Measurements from ENCODE around the gene SH3YL1.
A peak's percentile ranks its signal among the peaks of the same experiment; 100 is the strongest.

The SH3YL1 gene

DNA sequence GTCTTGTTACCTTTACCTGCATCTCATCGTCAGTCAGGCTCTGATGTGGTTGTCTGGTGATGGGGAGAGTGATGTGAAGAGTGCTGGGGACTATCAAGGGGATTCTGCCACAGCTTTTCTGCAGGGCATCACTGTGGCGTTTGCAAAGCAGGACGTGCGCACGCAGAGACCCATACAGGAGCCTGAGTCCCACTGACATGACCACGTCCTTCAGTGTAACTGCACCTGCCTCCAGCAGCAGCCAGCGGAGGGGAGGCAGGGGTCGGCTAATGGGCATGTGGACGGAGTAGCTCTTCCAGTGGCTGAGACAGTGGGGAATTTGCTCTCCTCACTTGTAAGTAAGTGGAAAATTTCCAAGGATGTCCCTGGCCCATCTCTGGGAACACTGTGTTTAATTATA lies 17.5 kb upstream of the SH3YL1 start:
- no peak for DNase-seq

DNA sequence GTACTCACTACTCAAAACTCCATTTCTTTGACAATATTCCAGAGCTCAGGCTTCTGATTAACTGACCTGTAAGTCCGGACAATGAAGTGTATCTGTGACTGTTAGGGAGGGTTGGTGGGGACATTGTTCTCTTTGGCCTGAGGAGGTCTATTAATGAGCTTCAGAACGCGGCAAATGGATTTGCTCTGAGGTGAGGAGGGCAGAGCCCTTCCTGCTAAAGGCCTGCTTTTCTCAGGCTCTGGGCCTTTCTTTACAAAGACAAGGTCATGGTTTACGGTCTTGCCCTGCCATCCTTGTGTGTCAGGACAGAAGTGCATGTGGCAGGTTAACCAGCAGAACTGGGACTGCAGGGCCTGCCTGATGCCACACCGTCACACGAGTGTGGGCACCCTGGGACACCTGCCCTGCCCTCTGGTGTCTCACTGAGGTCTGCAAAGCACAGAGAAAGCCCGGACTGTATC lies 16.8 kb upstream of the SH3YL1 start:
- DNase-seq: no peak

DNA sequence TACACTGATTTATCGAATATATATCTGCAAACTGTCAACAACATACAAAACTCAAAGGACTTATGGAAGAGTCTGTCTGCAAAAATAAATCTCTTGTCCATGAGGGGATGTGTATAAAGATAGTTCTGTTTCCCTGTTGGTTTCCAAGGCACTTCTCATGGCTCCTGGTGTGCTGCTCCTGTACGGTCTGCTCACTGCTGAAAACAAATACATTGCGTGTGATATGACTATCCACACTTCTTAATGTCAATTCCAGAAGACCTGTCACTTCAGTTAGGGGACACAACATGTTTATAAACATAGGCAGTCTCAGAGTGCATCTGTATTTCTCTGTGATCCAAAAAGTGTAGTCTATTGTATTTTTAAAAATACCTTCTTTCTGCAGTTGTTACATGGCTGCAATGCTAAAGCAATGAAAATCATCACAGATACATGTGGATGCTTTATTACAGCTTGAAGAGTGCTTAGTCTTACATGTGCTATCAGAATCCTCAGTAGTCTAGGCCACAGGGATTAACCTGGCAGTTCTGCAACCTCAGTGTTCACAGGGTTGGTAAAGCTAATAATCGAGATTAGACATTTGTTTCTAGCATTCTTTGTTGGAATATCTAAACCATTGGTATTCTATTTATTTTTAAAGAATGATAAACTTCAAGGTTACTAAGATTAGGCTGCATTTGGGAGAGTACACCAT lies 16.3 kb upstream of the SH3YL1 start:
- DNase-seq: no peak

DNA sequence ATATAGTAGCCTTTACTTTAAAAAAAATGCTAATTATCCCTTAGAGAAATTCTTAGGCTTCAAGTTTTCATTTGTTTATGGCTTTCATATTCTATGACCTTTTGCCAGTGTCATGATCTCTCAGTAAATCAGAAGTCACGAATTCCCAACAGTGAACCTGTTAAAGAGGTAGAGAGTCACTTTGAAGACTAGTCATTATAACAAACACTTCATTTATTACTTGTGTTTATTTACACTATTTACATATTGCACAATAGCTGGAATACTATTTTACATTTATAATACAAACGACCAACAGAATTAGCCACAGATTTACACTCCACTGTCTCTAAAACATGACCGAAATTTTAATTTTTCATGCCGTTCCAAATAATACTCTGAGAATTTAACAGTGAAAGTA lies 15.5 kb upstream of the SH3YL1 start:
- no peak for DNase-seq

DNA sequence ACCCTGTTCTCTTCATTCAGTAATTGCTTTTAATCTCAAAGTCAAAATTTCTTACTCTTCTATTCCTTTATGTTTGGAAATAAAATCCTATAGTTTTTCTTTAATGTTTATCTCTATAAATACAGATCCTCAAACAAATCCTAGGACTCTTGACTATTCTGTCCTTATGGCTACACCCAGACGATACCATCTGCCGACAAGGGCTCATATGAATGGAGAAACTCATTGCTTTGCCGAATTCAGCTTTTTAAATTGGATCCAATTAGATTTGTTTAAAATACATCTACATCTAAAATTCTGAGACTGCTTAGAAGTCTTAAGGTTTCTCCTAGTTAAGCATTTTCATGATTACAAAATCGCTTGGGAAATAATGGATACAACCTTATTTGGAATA lies 15.1 kb upstream of the SH3YL1 start:
- DNase-seq: no peak

DNA sequence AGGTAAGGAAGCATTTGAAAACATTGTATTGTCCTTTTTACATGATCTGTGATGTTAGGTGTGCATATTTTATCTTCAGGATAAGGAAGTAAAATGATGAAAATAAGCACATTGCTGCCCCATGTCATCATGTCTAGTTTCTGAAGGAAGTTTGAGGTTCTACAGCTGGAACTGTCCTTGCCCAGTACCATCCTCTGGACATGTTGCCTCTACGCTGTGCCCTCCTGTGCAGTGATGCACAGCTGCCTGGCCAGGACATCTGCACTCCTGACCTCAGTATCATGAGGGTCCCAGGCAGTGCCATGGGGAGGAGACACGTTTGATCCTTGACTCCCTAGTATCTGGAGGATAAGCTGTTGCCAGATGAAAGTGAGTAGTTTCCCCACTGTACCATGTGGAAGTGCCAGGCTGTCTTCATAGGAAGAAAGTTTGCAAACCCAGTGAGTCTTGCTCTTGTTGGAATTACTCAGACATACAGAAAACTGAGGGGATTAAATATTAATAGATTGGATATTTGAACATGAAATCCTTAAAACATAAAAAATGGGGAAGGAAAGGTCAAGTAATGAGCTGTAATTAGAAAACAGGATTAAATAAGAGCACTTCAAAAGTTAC lies 14.6 kb upstream of the SH3YL1 start:
- no peak for DNase-seq

DNA sequence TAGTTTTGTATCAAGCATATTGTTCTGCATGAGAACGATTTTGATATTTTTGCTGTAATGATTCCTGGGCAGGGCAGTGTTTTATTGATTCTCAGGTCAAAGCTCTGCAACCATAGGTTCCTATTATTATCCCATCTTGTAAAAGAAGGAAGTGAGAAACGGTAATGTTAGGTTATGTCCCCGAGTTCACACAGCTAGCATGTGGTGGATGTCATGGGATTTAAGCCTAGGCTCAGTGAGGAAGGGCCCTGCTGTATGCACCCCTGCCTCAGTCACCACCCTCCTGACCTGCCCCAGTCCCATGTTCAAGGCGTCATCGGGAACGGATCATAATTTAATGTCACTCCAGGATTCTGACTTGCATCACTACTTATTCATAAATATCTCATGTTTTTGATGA lies 11.6 kb upstream of the SH3YL1 start:
- DNase-seq: no peak

DNA sequence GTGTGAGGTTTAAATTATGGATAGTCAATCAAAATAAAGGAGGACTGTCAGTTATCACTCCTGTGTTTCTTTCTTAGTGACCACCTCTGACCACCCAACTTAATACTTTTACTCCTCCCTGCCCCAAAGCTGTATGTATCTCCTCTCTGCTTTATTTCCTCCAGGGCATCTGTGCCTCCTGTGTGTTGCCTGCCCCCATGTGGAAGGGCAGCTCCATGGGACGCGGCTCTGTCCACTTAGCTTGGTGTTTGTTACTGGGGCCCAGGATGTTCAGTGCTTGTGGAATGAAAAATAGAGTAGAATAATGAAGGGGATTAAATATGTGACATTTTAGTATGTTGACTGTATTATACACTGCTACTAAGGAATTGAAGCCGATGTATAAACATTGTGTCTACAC lies 10.7 kb upstream of the SH3YL1 start:
- no peak for DNase-seq

DNA sequence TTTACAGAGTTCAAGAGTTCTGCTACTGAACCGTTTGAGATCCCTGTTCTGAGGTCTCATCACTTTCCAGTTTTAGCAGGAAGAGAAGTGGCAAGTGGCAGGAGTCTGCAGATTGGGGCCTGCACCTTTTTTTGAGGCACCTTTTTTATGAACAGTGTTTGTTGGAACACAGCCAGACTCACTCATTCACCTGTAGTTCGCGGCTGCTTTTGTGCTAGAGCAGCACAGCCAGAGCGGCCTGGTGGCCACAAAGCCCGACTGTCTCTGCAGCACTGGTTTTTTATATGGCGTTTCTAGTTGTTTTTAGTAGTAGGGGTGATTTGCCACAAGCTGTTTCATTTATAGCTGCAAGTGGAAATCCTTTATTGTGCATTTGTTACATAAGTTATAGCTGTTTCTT lies 9.5 kb upstream of the SH3YL1 start:
- no peak for DNase-seq

DNA sequence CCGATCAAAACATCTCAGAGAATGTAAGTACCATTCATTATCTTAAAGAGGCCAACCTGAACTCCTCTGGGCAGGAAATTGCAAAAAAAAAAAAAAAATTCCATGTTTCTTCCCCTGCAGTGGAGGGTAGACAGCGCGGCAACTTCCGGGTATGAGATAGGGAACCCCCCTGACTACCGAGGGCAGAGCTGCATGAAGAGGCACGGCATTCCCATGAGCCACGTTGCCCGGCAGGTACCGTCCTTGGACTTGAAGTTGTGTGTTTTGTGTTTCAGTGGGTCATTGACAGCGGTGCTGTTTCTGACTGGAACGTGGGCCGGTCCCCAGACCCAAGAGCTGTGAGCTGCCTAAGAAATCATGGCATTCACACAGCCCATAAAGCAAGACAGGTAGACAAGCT lies 8.1 kb upstream of the SH3YL1 start:
- no peak for DNase-seq

DNA sequence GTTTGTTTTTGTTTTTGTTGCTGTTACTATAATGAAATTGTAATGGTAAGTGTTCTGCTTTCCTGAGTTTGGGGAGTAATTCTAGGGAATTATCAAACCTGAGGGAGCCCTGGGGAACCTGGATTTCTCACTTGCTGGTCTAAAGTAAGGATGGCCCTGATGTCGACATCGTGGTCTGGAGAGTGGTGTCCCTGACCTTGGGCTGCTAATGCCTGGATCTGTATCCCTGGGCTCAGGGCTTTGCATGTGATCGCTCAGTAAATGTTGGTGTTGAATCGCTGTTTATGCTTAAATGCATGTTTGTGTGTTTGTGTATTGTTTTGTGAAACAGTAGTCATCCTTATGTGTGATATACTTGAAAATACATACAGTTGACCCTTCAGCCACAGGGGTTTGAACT lies 7.0 kb upstream of the SH3YL1 start:
- DNase-seq: no peak

DNA sequence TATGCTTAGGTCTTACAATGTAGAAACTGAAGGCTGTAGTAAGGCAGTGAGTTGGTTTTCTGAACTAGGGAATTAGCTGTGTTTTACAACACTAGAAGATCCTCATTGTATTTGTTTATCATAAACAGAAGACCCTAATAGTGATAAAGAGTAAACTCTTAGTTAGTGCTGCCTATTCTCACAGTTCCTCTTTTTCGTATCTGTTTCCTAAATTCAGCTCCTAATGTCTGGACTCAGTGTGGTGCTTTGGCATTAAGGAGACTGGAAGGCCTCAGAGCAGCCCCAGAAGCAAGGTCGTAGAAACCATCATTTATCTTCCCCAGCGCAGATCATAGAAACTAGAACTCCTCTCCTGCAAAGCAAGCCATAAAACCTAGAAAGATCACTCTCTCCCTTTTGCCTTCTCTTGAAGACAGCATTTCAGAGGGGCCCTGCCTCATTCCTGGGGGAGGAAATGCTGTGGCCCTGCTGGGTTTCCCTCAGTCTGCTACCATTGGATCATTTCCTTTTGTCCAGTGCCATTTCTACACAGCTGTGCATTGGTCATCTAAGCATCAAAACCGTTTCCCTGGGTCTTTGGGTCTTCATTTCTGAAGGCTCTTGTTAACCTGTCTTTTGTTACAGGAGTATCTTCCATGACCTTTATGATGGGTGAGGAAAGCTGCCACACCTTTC lies 5.7 kb upstream of the SH3YL1 start:
- DNase-seq: no peak

DNA sequence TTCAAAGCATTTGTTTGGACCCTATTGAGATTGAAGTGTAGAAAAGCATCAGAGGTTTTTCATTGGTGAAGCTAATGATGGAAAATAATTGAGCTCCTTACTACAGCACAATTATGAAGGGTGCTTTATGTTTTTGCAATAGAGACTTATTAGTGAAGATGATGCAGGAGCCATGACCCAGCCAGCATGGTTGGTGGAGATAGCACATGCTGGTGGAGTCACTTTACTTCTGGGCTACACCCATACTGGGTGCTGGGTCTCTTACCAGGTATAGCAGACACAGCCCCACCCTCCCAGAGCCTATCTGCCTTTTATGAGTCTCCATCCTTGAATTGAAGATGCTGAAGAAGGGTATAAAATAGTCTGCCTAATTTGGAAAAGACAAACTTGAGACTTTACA lies 4.5 kb upstream of the SH3YL1 start:
- DNase-seq: no peak

DNA sequence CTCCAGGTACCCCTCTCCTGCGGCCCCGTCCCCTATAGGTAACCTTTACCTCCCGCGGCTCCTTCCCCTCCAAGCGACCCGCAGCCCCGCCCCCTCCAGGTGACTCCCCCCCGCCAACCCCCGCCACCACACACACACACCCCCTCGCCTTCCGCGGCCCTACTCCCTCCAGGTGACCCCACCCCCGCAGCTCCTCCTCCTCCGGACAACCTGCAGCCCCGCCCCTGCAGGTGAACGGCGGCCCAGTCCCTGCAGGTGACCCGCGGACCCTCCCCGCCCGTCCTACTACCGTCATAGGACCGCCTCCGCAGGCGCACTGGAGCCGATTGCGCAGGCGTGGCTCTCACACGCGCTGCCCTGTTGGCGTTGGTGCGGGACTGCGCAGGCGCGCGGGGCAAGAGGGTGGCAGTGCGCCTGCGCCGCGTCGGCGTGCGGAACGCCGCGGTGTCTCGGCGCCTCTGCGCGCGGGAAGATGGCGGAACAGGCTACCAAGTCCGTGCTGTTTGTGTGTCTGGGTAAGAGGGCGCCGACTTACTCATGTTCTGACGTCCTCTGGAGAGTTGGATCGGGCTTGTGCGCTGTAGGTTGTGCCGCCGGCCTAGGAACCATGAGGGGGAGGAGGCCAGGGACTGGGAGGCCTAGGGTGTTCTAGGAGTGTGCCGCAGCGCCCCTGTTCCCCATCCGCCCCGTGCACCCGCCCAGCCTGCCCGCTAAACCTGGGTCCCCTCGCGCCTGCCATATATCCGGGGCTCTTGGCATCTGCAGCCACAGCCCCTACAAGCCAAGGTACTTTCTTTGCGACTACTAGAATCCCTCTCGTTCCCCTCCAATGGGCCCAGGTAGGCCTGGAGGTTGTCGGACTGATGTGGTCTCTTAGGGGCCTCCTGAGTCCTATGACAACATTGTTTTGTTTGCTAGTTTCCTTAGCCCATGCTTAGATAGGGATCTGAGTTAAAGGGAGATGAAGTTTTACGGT lies 949 bp upstream of the SH3YL1 start, which contains the start of gene ACP1:
TSS of gene ACP1 (plus strand) at position 455 of the 976 bp plus-strand sequence. CDS start at position 473, 18 bp downstream.
- DNase-seq: peak; percentile 95

DNA sequence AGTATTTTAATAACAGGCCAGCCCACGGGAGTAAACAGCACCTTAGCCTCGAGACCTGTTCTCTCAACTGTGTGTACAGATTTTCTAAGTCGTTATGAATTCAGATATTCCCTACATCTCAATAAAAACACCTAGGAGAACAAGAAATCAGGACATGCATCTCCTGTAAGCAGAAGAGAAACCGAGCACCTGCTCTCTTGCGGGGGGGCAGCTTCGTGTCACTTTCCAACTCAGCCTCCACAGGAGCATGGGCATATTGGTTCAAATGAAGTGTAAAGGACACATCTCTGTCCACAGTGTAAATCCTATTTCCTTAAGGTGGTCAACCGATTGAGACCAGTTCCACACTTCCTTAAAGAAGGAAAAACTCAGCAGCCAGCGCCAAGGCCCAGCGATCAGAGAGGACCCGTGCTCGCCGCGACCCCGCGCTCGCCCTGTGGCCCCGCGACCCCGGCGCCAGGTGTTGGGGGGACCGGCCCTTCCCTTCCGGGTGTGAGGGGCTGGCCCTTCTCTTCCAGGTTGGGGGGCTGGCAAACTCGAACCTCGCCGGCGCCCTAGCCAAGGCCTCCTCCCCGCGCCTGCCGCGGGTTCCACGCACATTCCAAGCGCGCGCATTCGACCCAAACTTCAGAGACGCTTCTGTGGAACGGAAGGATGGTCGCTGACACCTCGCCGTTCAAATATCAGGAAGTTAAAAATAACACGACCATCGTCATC lies 652 bp downstream of the SH3YL1 start:
- no peak for DNase-seq

DNA sequence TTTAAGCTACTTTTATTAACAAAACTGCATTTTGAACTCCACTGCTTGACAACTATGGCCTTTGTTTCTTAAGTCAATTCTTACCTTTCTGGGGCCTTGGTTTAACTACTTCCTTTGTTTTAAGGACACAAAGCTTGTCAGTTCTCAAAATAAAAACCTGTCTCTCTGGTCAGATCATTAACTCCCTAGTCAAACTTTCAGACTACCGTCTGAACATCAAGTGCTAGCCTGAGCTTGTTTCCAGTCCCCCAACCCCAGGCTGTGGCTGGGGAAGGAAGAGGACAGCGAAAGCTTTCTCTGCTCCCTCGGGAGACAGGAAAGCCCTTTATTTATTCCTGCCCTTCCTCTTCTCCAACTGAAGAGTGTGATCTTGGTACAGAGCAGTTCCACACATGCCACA lies 1.7 kb downstream of the SH3YL1 start:
- DNase-seq: no peak

DNA sequence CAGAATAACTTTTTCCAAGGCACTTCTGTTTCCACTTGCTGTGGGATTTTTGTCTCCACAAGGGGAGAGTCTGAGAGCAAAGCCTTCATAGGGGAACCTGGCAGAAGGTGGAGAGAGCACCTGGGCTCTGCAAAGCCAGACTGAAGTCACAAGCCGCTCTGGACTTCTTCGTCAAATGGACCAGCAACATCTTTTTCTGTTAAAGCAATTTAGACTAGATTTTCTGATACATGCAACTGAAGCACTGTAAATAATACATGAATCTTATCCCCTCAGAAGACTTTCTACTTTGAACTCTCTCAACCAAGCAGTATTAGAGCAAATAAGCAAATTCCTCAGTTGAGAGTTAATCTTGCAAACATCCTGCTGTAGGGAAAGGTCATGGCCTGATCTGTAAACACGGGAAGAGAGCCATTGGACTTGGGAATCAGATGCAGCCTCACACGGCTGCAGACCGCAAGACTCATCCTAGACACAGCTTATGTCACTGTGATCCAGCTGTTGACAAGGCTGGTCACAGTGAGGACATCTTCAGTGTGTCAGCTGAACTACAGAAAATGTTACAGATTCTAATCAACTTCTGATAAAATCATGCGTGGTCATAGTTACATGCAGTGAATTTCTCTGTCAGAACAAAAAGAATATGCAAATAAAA lies 3.2 kb downstream of the SH3YL1 start:
- no peak for DNase-seq

DNA sequence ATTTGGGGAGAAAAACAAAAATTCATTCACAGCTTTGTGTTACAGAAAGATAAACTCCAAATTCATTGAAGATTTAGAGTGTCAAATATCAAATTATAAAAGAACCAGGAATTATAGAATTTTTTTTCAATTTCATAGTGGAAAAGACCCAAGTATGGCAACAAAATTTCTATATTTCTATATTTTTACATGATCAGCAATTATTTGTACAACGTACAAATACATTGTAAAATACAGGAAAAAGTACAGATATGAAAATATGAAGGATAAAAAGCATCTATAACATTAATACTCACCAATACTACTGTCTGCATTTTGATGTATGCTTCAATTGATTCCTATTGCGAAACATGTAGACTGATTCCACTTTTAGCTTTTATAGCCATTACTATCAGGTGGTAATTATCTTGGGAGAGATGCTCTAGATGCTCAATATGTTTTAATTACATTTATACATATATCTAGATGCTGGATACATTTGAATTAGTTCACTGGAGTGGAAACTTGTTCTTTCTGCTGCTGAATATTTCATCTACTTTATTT lies 4.0 kb downstream of the SH3YL1 start:
- no peak for DNase-seq

DNA sequence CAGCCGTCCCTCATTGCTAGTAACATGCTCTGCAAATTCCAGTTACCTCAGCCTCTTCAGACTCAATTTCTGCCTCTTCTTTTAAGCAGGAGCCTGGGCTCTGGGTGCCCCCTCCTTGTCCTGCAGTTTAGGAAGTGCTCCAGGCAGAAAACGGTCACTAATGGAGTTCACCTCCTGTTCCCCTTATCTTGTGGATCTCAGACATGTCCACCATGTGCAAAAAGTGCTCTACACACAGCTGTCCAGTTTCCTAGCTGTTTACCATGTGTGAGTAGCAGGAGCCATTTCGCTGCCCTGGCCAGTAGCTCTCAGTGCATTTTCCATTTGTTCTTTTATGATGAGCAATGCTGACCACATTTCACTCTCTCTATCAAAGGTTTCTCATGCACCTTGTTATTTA lies 4.9 kb downstream of the SH3YL1 start:
- no peak for DNase-seq

DNA sequence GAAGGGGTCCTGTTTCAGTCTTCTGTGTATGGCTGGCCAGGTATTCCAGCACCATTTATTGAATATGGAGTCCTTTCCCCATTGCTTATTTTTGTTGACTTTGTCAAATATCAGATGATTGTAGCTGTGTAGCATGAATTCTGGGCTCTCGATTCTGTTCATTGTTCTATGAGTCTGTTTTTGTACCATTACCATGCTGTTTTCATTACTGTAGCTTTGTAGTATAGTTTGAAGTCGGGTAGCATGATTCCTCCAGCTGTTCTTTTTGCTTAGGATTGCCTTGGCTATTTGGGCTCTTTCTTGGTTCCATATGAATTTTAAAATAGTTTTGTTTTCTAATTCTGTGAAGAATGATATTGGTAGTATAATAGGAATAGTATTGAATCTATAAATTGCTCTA lies 6.0 kb downstream of the SH3YL1 start:
- no peak for DNase-seq

DNA sequence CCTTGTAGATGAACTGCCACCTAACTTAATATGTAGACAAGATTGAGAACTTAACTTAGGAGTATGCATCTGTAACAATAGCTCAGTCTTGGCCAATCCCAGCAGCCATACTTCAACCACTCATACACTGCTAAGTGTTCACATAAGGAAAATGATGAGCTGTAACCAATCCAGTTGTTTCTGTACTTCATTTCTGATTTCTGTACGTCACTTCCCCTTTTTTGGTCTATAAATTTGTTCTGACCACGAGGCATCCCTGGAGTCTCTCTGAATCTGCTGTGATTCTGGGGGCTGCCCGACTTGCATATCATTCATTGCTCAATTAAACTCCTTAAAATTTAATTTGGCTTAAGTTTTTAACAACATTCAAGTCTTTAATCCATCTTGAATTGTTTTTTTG lies 6.4 kb downstream of the SH3YL1 start:
- no peak for DNase-seq

DNA sequence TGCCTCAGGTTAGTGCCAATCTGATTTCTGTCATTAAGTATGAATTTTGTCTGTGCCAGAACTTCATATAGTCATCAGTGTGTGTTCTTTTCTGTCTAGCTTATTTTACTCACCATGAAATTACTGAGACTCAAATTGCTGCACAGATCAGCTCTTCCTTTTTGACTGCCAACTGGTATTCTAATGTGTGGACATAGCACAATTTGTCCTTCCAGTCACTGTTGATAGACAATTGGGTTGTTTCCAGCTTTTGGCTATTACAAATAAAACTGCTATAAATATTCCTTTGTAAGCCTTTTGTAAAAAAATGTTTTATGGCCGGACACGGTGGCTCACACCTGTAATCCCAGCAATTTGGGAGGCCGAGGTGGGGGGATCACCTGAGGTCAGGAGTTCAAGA lies 7.7 kb downstream of the SH3YL1 start:
- DNase-seq: no peak

Measured in CD4-positive, alpha-beta T cell treated with Interleukin-17A for 1 hour (primary cell).